Loucy (cell line): ENCODE results near the gene TUFT1.

Source experiments
- CTCF ChIP-seq: fragments of 200-600 bp; sonication (generic); conservative IDR thresholded peaks from 2 replicates; pipeline ENCODE4 v1.5.1; 2014; ENCODE audit warnings: mild to moderate bottlenecking, antibody characterized with exemption, low read length
- EZH2phosphoT487 ChIP-seq: fragments of 200-600 bp; IDR thresholded peaks from 2 replicates; pipeline ENCODE4 v1.6.1; 2018; ENCODE audit warnings: antibody characterized with exemption, mild to moderate bottlenecking, moderate library complexity, borderline replicate concordance

- TF ChIP-seq CTCF: no peak
- no peak for TF ChIP-seq EZH2phosphoT487
Measured at GRCh38 chr1:151570819-151571218, 30.7 kb downstream of the TUFT1 start.
